CD14-positive monocyte (primary cell): ENCODE results near the gene TGDS. TPM values are rescaled to one million over a fixed set of nuclear protein-coding genes. Genes with fewer than 3 reads are reported as not detected.

Experiments
- DNase-seq, 3 donors: peaks; one replicate each; pipeline ENCODE4 v3.0.0-alpha.2; 2011 to 2022
- H2AFZ ChIP-seq: 2 replicates; pipeline ENCODE4 v1.6.0; 2012; ENCODE audit warnings: mild to moderate bottlenecking, low read depth, low read length, inconsistent platforms; ENCODE audit not compliant: insufficient read depth, poor library complexity, severe bottlenecking
- H3K27ac ChIP-seq, 2 donors: 1 replicate in 1 of 2; 2 replicates in 1 of 2; pipeline ENCODE4 v1.5.1; 2012 to 2013; ENCODE audit warnings: low read length in 2 of 2, control low read depth in 1 of 2, inconsistent platforms in 1 of 2, low read depth in 1 of 2, mild to moderate bottlenecking in 1 of 2
- H3K27me3 ChIP-seq, 2 donors: one replicate each; pipeline versions ENCODE4 v1.6.0 to v1.6.1; 2011 to 2013; ENCODE audit warnings: low read length in 2 of 2; ENCODE audit not compliant: control insufficient read depth in 2 of 2, insufficient read depth in 2 of 2
- H3K36me3 ChIP-seq, 2 donors: replicated peaks in 1 of 2; 1 replicate in 1 of 2; 2 replicates in 1 of 2; pipeline versions ENCODE4 v1.5.1 to v1.6.1; 2012 to 2013; ENCODE audit warnings: low read length in 2 of 2, control low read depth in 1 of 2, inconsistent platforms in 1 of 2, mild to moderate bottlenecking in 1 of 2; ENCODE audit not compliant: insufficient read depth in 2 of 2, control insufficient read depth in 1 of 2
- H3K4me1 ChIP-seq, 2 donors: 1 replicate in 1 of 2; 2 replicates in 1 of 2; pipeline versions ENCODE4 v1.5.1 to v1.6.1; 2012 to 2013; ENCODE audit warnings: low read length in 2 of 2, control low read depth in 1 of 2, inconsistent platforms in 1 of 2, mild to moderate bottlenecking in 1 of 2, moderate library complexity in 1 of 2; ENCODE audit not compliant: insufficient read depth in 2 of 2, control insufficient read depth in 1 of 2
- H3K4me2 ChIP-seq: replicated peaks from 2 replicates; pipeline ENCODE3; 2012; ENCODE audit warnings: low read length, moderate library complexity, mild to moderate bottlenecking; ENCODE audit not compliant: poor library complexity, severe bottlenecking; ENCODE audit errors: extremely low read depth
- H3K4me3 ChIP-seq, 3 experiments: fragments of 200-600 bp in 1 of 3; sonication (generic) in 1 of 3; replicated peaks in 1 of 3; 1 replicate in 2 of 3; 2 replicates in 1 of 3; pipeline ENCODE4 v1.5.1; 2011 to 2013; ENCODE audit warnings: low read length in 3 of 3, mild to moderate bottlenecking in 3 of 3, control low read depth in 2 of 3, low read depth in 2 of 3, inconsistent platforms in 1 of 3, moderate library complexity in 1 of 3
- H3K79me2 ChIP-seq: 2 replicates; pipeline ENCODE4 v1.6.0; 2012; ENCODE audit warnings: mild to moderate bottlenecking, control low read depth, inconsistent platforms, low read length, moderate library complexity; ENCODE audit not compliant: insufficient read depth
- H3K9ac ChIP-seq: 2 replicates; pipeline ENCODE4 v1.6.0; 2017; ENCODE audit warnings: low read length, mild to moderate bottlenecking; ENCODE audit not compliant: insufficient read depth, poor library complexity, severe bottlenecking
- H3K9me3 ChIP-seq, 2 donors: replicated peaks in 1 of 2; 1 replicate in 1 of 2; 2 replicates in 1 of 2; pipeline versions ENCODE4 v1.5.1 to v1.6.1; 2012 to 2013; ENCODE audit warnings: low read length in 2 of 2, control low read depth in 1 of 2; ENCODE audit not compliant: control insufficient read depth in 1 of 2, insufficient read depth in 1 of 2
- H4K20me1 ChIP-seq: 2 replicates; pipeline ENCODE4 v1.6.0; 2012; ENCODE audit warnings: mild to moderate bottlenecking, low read length, control low read depth, moderate library complexity; ENCODE audit not compliant: insufficient read depth
- H3K27ac Mint-ChIP-seq, 7 donors: one replicate each; pipeline ENCODE4 v1.8.0; 2020; ENCODE audit warnings: mild to moderate bottlenecking in 7 of 7, mixed read lengths in 7 of 7, moderate library complexity in 6 of 7, inconsistent platforms in 2 of 7
- H3K27me3 Mint-ChIP-seq, 3 donors: one replicate each; pipeline ENCODE4 v1.8.0; 2021 to 2022; ENCODE audit warnings: low read depth in 3 of 3, mild to moderate bottlenecking in 3 of 3, mixed read lengths in 3 of 3, moderate library complexity in 3 of 3, inconsistent platforms in 1 of 3
- H3K36me3 Mint-ChIP-seq, 2 donors: one replicate each; pipeline ENCODE4 v1.8.0; 2020; ENCODE audit warnings: mixed read lengths in 2 of 2, inconsistent platforms in 1 of 2, mild to moderate bottlenecking in 1 of 2
- H3K4me1 Mint-ChIP-seq: one replicate; pipeline ENCODE4 v1.8.0; 2020; ENCODE audit warnings: mild to moderate bottlenecking, mixed read lengths
- H3K4me3 Mint-ChIP-seq, 2 donors: one replicate each; pipeline ENCODE4 v1.8.0; 2020; ENCODE audit warnings: mild to moderate bottlenecking in 2 of 2, mixed read lengths in 2 of 2, moderate library complexity in 1 of 2
- H3K9me3 Mint-ChIP-seq, 7 donors: one replicate each; pipeline ENCODE4 v1.8.0; 2020 to 2022; ENCODE audit warnings: mixed read lengths in 7 of 7, mild to moderate bottlenecking in 6 of 7, moderate library complexity in 6 of 7, inconsistent platforms in 2 of 7
- WGBS: methylation state at CpG from one replicate; pipeline ENCODE4 v1.1.5; 2013; ENCODE audit warnings: missing lambda C conversion rate; ENCODE audit not compliant: insufficient coverage; 5-methylcytosine and 5-hydroxymethylcytosine counted together
- intact Hi-C, 2 donors: fragments of 100-400 bp; cut with micrococcal nuclease; formaldehyde crosslinking; loops; one replicate each; pipeline versions ENCODE4 v1.15.0 to v1.15.1; 2023
- polyA plus RNA-seq, 3 donors: library from polyadenylated mRNA; depleted of rRNA in 1 of 3; unstranded in 2 of 3; stranded (reverse) in 1 of 3; fragments of 300-500 nt in 2 of 3; fragments of >200 nt in 1 of 3; fragmentation: Illumina TruSeq in 2 of 3; gene quantifications; 1 replicate in 2 of 3; 2 replicates in 1 of 3; pipeline ENCODE4 v1.2.3, GENCODE V29; 2012 to 2021
- TF ChIP-seq, protein P1 (sequence below): fragments of 200-600 bp; IDR thresholded peaks from one replicate; pipeline ENCODE4 v1.8.0; 2022; ENCODE audit warnings: antibody characterized with exemption, mild to moderate bottlenecking

Gene TGDS
- polyA plus RNA-seq, 3 donors, result 5.2 to 6.8 (median 5.6) TPM

DNA sequence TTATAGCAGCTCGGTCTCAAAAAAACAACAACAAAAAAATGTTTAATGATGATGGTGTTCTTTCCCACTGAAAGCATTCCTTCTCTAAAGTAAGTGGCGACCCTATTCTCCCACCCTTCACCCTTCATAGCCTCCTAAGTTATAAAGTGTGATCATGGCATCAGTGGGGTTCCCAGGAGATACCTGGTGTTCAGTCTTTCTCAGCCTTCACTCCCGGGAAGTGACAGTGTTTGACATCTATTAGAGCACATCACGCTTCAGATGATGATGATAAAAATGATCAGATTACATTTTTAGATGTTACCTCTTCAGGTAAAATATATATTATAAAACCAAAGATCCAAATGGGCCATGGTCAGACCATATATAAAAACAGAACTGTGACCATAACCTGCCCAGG is 51.0 kb downstream of the TGDS start:
- no peaks in the 10 kb centered on the region for H3K79me2 ChIP-seq
- DNase-seq, result no peak
- H3K9me3 Mint-ChIP-seq, result peaks cover 0 to 4% (median 0%) of the 10 kb centered on the region in 7 donors
- no peak overlapping the region for H3K4me3 ChIP-seq
- peaks cover 14% of the 10 kb centered on the region for H3K4me1 Mint-ChIP-seq
- H4K20me1 ChIP-seq, result no peaks in the 10 kb centered on the region
- no peak overlapping the region for H3K4me3 Mint-ChIP-seq
- peaks cover 1 to 10% (median 8%) of the 10 kb centered on the region in 3 donors for H3K27me3 Mint-ChIP-seq
- intact Hi-C loops, result no loop called here
- no peak overlapping the region for H3K27ac ChIP-seq
- no peak overlapping the region for H2AFZ ChIP-seq
- WGBS, result no CpG with 5 or more reads among the region's 4 CpGs
- no peak overlapping the region for H3K4me2 ChIP-seq
- no peaks in the 10 kb centered on the region for H3K36me3 ChIP-seq
- H3K9me3 ChIP-seq, result no peaks in the 10 kb centered on the region
- no peak overlapping the region for H3K9ac ChIP-seq
- TF ChIP-seq, protein P1, sequence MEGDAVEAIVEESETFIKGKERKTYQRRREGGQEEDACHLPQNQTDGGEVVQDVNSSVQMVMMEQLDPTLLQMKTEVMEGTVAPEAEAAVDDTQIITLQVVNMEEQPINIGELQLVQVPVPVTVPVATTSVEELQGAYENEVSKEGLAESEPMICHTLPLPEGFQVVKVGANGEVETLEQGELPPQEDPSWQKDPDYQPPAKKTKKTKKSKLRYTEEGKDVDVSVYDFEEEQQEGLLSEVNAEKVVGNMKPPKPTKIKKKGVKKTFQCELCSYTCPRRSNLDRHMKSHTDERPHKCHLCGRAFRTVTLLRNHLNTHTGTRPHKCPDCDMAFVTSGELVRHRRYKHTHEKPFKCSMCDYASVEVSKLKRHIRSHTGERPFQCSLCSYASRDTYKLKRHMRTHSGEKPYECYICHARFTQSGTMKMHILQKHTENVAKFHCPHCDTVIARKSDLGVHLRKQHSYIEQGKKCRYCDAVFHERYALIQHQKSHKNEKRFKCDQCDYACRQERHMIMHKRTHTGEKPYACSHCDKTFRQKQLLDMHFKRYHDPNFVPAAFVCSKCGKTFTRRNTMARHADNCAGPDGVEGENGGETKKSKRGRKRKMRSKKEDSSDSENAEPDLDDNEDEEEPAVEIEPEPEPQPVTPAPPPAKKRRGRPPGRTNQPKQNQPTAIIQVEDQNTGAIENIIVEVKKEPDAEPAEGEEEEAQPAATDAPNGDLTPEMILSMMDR, result no peak
- H3K27me3 ChIP-seq, result peaks cover 0 to 2% of the 10 kb centered on the region in 2 donors
- no peak overlapping the region for H3K27ac Mint-ChIP-seq
- H3K36me3 Mint-ChIP-seq, result no peaks in the 10 kb centered on the region
- peaks cover 10 to 21% of the 10 kb centered on the region in 2 donors for H3K4me1 ChIP-seq

DNA sequence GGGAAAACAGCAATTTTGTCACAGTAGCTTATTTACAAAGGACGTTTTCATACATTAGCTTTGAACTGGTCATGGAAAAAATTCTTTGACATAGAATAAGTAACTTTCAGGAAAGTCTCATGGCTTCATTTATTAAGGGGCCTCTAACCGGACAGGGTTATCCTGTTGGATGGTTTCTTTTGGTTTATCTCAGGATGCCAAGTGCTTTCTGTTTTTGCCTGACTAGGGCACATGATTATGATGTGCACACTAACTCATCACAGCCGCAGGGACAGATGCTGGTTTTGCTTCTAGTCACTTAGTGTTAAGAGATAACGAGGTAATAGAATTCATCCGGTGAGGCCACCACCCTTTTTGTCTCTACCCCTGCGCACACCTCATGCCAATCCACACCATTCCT is 53.0 kb downstream of the TGDS start:
- no peak for DNase-seq
- peaks cover 0 to 4% (median 0%) of the 10 kb centered on the region in 7 donors for H3K9me3 Mint-ChIP-seq
- peaks cover 0 to 6% (median 4%) of the 10 kb centered on the region in 3 donors for H3K27me3 Mint-ChIP-seq
- intact Hi-C loops, result no loop called here
- TF ChIP-seq, protein P1, result no peak
- H3K4me1 Mint-ChIP-seq, result peaks cover under 1% of the 10 kb centered on the region
- Histone ChIP-seq H3K27ac (no peak overlapping the region), H3K4me1 (peaks cover 0 to under 1% of the 10 kb centered on the region in 2 donors), H3K4me2 (no peak overlapping the region), H3K27me3 (peaks cover 0 to 2% of the 10 kb centered on the region in 2 donors), H3K79me2 (no peaks in the 10 kb centered on the region), H3K9me3 (no peaks in the 10 kb centered on the region), H4K20me1 (no peaks in the 10 kb centered on the region), H2AFZ (no peak overlapping the region), H3K4me3 (no peak overlapping the region), H3K36me3 (no peaks in the 10 kb centered on the region), H3K9ac (no peak overlapping the region)
- no peak overlapping the region for H3K27ac Mint-ChIP-seq
- H3K36me3 Mint-ChIP-seq, result no peaks in the 10 kb centered on the region
- 61% methylated on average over 5 of the region's 6 CpGs for WGBS
- H3K4me3 Mint-ChIP-seq, result no peak overlapping the region
